SU-DHL-6 (cell line): ENCODE measurements around the gene LRRTM4.

Experiments
- CTCF ChIP-seq: fragments of 200-600 bp; sonication (generic); IDR thresholded peaks from one replicate; pipeline ENCODE4 v1.5.1; 2017; ENCODE audit warnings: antibody characterized with exemption, mild to moderate bottlenecking, low read length, moderate library complexity; ENCODE audit not compliant: insufficient read depth, poor library complexity, severe bottlenecking
- EZH2phosphoT487 ChIP-seq: fragments of 200-600 bp; sonication (generic), shearing (Covaris generic); conservative IDR thresholded peaks from 2 replicates; pipeline ENCODE4 v1.6.1; 2018; ENCODE audit warnings: mild to moderate bottlenecking, antibody characterized with exemption, low read length, moderate library complexity, mixed read lengths

GRCh38 chr2:76862901-76863300, 659.3 kb downstream of the LRRTM4 start:
- TF ChIP-seq CTCF (no peak), EZH2phosphoT487 (no peak)
